Neural progenitor cell (in vitro differentiated cells): ENCODE results near the gene SYT17.

Experiments
- EZH2phosphoT487 ChIP-seq: fragments of 200-600 bp; sonication (generic); IDR thresholded peaks from 2 replicates; pipeline ENCODE4 v1.6.1; 2017; ENCODE audit warnings: antibody characterized with exemption
- TF ChIP-seq, protein P1 (sequence below): fragments of 200-600 bp; sonication (generic); IDR thresholded peaks from 2 replicates; pipeline ENCODE4 v1.5.1; 2017; ENCODE audit warnings: antibody characterized with exemption, mild to moderate bottlenecking

DNA sequence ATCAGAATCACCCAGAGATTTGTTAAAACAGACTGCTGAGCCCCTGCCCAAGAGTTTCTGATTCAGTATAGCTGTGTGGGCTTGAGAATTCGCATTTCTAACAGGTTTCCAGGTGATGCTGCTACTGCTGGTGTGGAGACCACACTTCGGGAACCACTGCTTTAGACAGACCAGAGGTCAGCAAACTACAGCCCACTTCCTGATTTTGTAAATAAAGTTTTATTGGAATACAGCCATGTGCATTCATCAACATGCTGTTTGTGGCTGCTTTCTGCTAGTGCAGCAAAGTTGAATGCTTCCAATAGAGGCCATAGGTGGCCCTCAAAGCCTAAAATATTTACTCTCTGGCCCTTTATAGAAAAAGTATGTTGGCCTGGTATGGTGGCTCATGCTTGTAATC, 84.9 kb downstream of the SYT17 start:
- TF ChIP-seq, protein P1, sequence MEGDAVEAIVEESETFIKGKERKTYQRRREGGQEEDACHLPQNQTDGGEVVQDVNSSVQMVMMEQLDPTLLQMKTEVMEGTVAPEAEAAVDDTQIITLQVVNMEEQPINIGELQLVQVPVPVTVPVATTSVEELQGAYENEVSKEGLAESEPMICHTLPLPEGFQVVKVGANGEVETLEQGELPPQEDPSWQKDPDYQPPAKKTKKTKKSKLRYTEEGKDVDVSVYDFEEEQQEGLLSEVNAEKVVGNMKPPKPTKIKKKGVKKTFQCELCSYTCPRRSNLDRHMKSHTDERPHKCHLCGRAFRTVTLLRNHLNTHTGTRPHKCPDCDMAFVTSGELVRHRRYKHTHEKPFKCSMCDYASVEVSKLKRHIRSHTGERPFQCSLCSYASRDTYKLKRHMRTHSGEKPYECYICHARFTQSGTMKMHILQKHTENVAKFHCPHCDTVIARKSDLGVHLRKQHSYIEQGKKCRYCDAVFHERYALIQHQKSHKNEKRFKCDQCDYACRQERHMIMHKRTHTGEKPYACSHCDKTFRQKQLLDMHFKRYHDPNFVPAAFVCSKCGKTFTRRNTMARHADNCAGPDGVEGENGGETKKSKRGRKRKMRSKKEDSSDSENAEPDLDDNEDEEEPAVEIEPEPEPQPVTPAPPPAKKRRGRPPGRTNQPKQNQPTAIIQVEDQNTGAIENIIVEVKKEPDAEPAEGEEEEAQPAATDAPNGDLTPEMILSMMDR: no peak
- no peak for TF ChIP-seq EZH2phosphoT487
